Measurements from ENCODE around the gene ZFYVE28. TPM values are rescaled to one million over a fixed set of nuclear protein-coding genes. Genes with fewer than 3 reads are reported as not detected.

The ZFYVE28 gene
- total and polyA plus RNA-seq, 2 donors (not counting 1 experiment from before 2014, with no cell fraction given), result 5.8 to 12.1 TPM

- peaks cover 24% of the 10 kb centered on the region for H3K4me1 Mint-ChIP-seq
- intact Hi-C loops (cut with micrococcal nuclease), result loop anchor here (2.0 kb wide), 1 partner anchor 49 kb away; the partner anchor contains the start of genes HAUS3 and POLN
- peaks cover 18 to 20% of the 10 kb centered on the region in 2 donors for H3K4me1 ChIP-seq (ENCODE audit: control insufficient read depth in 2 of 2, insufficient read depth in 2 of 2, low read length in 2 of 2)
- ATAC-seq (ENCODE audit: low read depth), result no peak
- CTCF ChIA-PET, result interaction anchor here (2.0 kb wide), 1 partner anchor 63 kb away, joined by 6 read pairs; no protein-coding TSS in a partner anchor
- peaks cover 0 to 14% (median 0%) of the 10 kb centered on the region in 3 donors for H3K9me3 ChIP-seq (ENCODE audit: control extremely low read depth in 1 of 3, control insufficient read depth in 2 of 3, insufficient read depth in 1 of 3, low read length in 2 of 3)
- no peak for DNase-seq
- H3K9ac ChIP-seq (ENCODE audit: low read length), result no peak overlapping the region
- no peak for TF ChIP-seq CTCF (IDR thresholded peaks at IDR 0.05)
- no peak for TF ChIP-seq EZH2 (IDR thresholded peaks at IDR 0.05; ENCODE audit: borderline replicate concordance, insufficient read depth, low read depth, low read length, poor library complexity, severe bottlenecking)
- H3K79me2 ChIP-seq (ENCODE audit: control insufficient read depth, insufficient read depth, low read length), result no peaks in the 10 kb centered on the region
- no peaks in the 10 kb centered on the region for H4K20me1 ChIP-seq (ENCODE audit: control insufficient read depth, insufficient read depth, low read length, poor library complexity, severe bottlenecking)
- H3K27me3 ChIP-seq (replicated peaks in 1 of 4; ENCODE audit: control extremely low read depth in 1 of 4, control insufficient read depth in 3 of 4, insufficient read depth in 4 of 4, low read length in 3 of 4), result peaks cover 0 to 8% (median 3%) of the 10 kb centered on the region in 4 experiments
- H3K27me3 Mint-ChIP-seq, result no peaks in the 10 kb centered on the region
- H3K4me3 Mint-ChIP-seq, result no peak overlapping the region
- no peak overlapping the region for H3K4me2 ChIP-seq (replicated peaks; ENCODE audit: low read depth, low read length, poor library complexity, severe bottlenecking)
- POLR2A ChIA-PET, result no interaction called here
- peak overlapping the region; percentile 81 for H3K27ac Mint-ChIP-seq
- no peak overlapping the region for H3K27ac ChIP-seq (ENCODE audit: low read length in 2 of 2)
- no peak overlapping the region for H3K4me3 ChIP-seq (ENCODE audit: control extremely low read depth in 1 of 5, extremely low read depth in 1 of 5, insufficient read depth in 1 of 5, low read depth in 2 of 5, low read length in 4 of 5)
- no peaks in the 10 kb centered on the region for H3K36me3 ChIP-seq (replicated peaks in 1 of 2; ENCODE audit: control extremely low read depth in 1 of 2, control insufficient read depth in 1 of 2, extremely low read depth in 1 of 2, insufficient read depth in 2 of 2, low read length in 1 of 2)
- 95% methylated on average over 18 of the region's 20 CpGs for WGBS (ENCODE audit: insufficient coverage)
- no peaks in the 10 kb centered on the region for H3K9me3 Mint-ChIP-seq (ENCODE audit: insufficient read depth)
- H2AFZ ChIP-seq (ENCODE audit: insufficient read depth, low read depth, low read length, poor library complexity, severe bottlenecking), result no peak overlapping the region
Observed at GRCh38 chr4:2291705-2292645, 126.5 kb downstream of the ZFYVE28 start.

All from B cell (primary cell).